ENCODE results near the gene LGALS3BP.
"Not testable (repeated sequence)": the region's sequence is repeated elsewhere in the genome, so short reads cannot be mapped to it uniquely, and the experiment has no call there.

LGALS3BP gene, protein sequence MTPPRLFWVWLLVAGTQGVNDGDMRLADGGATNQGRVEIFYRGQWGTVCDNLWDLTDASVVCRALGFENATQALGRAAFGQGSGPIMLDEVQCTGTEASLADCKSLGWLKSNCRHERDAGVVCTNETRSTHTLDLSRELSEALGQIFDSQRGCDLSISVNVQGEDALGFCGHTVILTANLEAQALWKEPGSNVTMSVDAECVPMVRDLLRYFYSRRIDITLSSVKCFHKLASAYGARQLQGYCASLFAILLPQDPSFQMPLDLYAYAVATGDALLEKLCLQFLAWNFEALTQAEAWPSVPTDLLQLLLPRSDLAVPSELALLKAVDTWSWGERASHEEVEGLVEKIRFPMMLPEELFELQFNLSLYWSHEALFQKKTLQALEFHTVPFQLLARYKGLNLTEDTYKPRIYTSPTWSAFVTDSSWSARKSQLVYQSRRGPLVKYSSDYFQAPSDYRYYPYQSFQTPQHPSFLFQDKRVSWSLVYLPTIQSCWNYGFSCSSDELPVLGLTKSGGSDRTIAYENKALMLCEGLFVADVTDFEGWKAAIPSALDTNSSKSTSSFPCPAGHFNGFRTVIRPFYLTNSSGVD

DNA sequence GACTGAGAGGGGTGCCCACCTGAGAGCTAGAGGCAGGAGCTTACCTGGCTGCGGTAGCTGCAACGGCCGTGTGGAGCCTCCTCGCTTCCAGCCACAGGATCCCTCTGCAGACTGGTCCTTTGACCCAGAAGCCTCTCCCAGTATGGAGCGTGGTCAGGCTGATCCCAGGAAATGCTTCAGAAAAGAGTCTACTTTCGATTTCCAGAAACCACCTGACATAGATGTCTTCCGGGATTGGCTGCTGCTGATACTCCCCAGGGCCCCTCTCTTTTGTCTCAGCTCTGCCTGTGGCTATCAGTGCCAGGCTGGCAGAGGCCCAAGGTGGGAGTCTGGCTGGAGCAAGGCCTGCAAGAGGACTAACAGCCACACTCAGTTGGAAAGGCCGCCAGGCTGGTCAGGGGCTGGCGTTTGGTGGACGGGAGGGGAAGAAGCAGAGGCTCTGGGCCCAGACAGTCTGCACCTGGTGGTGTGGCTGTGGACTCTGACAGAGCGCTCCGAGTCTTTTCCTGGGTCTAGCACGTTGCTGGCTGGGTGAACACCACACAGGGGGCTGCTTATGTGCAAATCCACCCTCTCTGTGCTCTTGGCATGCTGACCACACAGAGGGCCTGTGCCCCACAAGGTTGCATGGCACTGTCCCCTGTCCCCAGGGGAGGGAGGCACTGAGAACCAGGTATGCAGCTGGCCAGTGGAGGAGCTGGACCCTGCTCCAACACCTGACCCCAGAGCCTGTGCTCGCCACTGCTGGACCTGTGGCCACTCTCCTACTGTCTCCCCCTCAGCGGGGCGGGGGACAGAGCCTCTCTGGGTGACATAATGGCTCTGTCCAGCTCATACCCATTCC is at the start of gene LGALS3BP:
Gene LGALS3BP (minus strand): TSS at position 144 of the 844 bp plus-strand sequence. CDS start 2,732 bp downstream, outside the sequence.
- DNase-seq: peak in 49 of 51 donors; percentile 31 to 87 (median 71)

DNA sequence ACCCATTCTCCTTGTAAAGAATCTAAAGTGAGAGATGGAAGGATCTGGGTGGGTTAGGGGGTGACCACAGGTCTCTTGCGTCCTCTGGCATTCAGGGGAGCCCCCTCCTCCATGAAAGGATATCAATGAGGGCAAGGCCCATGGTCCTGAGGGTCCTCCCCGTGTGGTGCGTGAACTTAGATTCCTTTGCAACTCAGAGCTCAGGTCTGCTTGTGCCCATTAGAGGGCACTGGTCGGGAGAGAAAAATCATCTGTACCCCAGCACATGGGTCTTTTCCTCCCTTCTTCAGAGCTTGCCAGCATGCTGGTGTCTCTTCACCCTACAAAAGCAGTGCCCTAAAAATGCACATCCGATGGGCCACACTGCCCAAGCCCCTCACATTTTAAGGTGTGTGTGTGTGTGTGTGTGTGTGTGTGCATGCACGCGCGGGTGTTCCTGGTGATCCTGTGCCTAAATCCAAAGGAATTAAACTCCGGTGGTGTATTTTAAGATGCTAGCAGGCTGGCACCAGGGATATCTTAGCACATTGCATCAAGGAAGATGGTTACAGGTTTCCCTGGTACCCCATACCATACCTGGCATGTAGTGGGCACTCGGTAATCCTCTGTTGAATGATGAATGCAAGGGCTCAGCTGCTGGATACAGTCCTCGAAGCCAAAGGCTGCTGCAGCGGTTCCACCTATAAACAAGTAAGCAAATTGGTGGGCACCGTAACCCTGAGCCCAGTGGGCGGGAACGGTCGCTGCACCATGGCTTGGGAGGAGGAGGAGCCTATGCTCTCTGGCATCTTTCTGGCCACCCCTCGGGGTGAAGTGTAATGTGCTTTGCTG is 49.0 kb upstream of the LGALS3BP start:
- DNase-seq: no peak

DNA sequence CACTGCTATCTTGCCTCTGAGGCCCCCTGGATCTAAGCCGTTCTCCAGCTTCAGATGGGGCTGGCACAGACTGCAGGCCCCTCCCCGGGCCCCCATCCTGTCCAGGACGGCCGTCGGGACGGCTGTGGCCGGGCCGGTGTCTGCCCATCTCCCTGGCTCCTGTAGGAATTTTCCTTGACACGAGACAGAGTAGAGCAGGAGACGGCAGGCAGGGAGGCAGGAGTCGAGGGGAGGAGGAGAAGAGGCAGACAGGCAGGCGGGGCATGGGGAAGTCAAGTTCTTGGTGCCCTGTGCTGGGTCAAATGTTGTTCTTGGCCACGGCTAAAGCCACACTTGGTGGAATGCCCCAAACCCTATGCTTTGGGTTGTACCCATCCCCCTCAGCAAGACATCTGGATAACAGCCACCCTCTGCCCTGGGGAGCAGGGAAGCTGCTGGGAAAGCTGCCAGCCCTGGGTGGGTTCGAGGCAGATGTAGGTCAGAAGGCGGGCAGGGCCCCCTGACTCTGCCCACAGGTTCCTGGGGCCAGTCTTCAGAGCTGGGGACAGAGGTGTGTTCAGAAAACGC is 48.3 kb upstream of the LGALS3BP start:
- no peak for DNase-seq

DNA sequence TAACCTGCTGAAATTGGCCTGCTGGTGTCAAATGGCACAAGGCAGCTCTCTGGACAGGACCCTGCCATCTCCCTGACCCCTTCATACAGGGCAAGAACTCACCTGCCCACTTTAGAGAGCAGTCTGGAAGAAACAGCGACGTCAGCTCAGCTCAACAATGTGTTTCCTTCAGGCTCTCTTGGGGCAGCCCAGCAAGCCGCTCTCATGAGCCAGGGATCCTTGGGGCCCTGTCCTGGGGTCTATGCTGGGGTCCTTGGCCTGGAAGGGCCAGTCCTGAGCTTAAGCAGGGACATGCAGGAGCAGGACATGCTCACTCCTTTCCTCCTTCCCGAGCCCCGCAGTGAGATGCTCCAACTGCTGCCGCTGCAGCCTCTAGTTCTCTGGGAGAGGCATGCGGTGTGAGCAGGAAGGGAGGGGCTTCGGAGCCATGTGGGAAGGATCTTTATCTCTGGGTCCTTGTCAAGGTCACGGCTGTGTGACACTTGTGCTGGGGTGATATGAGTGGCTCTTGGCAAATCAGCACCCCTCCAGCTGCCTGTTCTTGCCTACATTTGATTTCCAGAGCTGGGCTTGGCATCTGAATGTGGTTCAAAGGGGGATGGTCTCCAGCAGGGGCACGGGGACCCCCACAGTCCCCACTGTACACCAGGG is 47.7 kb upstream of the LGALS3BP start:
- DNase-seq: no peak

DNA sequence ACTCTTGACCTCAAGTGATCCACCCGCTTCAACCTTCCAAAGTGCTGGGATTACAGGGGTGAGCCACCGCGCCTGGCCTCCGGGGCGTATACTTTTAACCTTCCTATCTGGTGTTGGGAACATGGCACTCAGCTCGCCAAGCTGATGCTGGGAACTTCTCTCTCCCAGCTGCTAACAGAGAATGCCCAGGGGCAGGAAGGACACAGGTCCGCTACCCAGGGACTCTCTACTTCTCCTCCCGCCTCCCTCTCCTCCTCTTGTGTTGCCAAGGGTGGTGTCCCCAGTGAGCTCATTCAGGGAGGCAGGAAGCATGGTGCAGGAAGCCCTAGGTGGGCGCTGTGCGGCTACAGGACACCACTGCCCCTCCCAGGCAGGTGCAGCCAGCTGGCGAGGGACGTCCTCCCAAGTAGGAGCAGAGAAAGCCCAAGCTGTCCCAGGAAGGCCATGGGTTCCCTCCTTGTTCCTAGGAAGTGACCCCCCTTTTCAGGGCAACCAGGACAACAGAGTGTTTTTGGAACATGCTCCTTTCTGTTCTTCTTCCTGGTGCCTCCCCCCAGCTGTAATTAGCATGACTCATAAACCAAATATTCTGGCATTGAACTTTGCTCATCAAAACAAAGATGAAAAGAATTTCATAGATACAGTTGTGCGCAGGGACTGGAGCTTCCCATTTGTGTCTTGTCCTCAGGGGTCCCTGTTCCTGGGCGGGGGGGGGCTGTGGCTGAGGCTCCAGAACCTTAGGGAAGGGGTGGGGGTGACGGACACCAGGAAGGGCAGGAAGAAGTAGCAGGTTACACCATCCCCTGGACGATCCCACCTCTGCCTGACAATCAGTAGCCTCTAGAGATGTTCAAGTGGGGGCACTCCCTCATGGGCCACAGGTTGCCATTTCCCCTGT is 46.9 kb upstream of the LGALS3BP start:
- no peak for DNase-seq

DNA sequence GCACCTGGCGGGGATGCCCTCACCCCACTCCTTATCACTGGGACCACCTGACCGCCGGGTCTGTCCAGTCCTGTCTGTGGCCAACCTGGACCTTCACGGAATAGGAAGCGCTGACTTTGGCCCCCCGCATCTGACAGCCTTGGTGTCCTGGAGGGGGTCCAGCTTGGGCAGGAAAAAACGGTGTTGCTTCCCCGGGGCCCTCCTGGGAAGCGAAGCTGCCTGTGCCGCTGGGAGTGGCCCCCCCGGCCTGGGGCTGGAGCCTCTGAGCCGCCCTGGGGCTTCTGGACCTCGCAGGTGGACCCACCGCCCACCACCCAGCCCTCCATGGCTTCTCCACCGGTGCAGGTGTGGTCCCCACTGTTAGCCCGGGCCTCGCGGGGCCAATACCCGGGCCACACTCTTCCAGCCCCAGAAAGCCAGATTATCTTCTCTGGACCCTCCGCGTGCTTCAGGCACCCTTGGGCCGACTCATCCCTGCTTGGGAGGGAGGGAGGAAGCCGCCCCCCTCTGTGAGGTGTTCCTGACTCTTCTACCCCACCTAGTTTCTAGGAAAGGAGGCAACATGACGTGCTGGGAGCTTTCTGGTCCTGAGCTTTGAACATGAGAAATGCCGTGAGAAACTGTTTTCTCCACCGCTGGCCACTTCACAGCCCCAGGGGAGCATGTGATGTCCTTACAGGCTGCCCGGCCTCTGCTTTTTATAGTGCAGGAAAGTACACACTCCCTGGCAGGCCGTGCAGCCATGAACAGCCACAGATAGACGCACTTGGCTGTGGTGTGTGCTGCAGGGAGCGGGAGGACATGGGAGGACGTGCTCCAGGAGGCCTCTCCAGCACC is 45.4 kb upstream of the LGALS3BP start:
- peak in 1 of 51 donors; percentile 27 for DNase-seq

DNA sequence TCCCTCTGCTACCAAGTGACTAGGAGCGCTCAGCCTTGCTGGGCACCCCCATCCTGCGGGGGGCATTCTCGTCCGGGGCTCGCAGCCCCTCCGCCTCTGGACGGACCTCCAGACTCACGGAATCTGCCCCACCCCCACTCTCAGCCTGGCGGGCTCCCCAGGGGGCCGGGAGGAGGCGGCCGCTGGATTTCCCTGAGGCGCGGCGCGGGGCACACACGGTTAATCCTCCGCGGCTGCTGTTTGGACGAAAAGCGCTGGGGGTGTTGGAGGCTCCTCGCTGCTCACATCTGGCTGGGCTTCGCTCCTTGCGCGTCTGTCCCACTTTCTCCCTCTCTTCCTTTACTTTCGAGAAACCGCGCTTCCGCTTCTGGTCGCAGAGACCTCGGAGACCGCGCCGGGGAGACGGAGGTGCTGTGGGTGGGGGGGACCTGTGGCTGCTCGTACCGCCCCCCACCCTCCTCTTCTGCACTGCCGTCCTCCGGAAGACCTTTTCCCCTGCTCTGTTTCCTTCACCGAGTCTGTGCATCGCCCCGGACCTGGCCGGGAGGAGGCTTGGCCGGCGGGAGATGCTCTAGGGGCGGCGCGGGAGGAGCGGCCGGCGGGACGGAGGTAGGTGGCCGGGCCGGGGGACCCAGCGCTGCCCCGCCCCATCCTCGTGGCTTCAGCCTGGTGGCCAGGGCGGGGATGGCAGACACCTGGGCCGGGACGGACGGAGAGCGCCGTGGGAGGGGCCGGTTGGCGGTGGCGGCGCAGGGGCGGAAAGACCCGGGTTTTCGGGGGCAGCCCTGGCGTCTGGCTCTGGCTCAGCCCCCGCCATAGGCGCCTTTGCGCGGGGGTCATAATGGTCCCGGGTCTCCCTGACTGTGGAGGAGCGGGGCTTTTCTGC is 44.4 kb upstream of the LGALS3BP start, which contains the start of gene C1QTNF1:
Gene C1QTNF1 (plus strand): TSS at position 284 of the 886 bp plus-strand sequence. CDS start 19,800 bp downstream, outside the sequence.
- DNase-seq: peak in 1 of 51 donors; percentile 17

DNA sequence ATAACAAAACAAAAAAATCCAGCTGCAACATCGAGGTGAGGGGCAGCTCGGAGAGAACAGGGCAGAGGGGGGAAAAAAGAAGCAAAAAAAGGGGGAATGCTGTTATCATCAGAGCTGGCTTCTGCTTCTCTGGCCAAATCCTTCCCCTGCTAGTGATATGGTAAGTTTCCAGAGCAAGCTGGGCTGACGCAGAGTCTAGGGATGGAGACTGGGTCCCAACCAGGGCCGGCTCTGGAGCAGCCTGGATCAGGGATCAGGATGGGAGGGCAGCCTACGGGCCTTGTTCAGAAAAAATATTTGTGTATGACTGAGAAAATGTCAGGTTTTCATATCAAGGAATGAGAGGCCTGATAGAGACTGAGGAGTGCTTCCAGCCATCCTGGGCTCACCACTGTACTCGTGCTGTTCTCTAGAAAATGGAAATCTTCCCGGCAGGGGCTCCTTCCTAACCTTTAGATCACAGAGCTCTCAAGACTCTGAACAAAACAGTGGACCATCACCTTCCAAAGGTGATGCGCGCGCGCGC is 43.5 kb upstream of the LGALS3BP start:
- DNase-seq: no peak

DNA sequence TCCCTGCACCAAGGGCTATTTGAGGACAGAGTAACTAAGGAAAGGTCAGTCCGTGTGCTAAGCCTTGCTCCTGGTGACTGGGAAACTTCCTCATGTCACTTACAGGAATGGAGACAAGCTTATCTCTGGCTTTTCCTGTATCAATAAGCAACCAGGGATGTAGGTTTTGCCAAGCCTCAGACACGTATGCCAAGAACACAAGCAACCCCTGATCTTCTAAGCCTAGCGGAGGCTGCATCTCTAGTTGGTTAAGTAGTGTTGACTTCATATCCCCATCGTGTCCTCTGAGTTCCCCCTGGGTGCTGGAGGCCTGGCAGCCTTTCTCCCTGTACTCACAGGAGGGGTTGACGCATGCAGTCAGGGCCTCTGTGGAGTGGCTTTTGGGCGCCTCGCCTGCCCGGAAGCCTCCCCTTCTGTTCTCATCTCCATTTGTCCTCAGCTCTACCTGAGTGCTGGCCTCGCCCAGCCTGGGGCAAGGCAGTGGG is 42.8 kb upstream of the LGALS3BP start:
- no peak for DNase-seq

DNA sequence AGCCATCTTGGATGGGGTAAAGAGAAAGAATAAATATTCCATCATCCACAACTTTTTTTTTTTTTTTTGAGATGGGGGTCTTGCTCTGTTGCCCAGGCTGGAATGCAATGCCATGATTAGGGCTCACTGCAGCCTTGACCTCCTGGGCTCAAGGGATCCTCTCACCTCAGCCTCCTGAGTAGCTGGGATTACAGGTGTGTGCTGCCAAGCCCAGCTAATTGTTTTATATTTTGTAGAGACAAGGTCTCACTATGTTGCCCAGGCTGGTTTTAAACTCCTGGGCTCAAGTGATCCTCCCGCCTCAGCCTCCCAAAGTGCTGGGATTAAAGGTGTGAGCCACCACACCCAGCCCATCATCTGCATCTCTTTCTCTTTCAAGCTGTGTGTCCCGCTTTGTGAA is 42.2 kb upstream of the LGALS3BP start:
- DNase-seq: not testable (repeated sequence)

DNA sequence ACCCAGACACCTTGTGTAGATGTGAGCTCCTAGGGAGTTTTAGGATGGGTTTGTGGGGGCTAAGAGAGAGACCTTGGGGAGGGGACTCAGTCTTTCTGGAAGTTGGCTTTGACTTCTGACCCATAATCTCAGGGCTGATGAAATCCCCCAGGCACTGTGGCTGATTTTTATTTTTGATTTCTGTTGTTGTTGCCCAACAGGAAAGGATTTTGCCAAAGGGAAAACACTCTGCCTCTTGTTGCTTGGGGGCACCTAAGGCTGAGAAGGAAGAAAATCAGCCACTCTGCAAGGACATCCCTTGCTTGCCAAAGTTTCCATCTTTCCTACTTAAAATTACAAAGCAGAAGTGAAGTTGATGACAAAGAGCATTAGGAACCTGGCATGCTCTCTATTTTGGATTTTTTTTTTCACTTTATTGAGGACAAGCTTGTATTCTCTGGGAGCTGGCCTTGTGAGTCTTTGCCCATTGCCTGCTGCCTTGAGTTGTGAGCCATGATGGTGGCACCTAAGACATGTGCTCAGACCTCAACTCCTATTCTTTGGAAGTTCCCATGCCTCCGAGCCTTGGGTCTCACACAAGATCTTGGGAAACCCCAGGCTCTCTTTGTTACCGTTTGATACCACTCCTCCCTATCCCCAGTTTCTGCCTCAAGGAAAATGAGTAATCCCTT is 41.0 kb upstream of the LGALS3BP start:
- DNase-seq: no peak

DNA sequence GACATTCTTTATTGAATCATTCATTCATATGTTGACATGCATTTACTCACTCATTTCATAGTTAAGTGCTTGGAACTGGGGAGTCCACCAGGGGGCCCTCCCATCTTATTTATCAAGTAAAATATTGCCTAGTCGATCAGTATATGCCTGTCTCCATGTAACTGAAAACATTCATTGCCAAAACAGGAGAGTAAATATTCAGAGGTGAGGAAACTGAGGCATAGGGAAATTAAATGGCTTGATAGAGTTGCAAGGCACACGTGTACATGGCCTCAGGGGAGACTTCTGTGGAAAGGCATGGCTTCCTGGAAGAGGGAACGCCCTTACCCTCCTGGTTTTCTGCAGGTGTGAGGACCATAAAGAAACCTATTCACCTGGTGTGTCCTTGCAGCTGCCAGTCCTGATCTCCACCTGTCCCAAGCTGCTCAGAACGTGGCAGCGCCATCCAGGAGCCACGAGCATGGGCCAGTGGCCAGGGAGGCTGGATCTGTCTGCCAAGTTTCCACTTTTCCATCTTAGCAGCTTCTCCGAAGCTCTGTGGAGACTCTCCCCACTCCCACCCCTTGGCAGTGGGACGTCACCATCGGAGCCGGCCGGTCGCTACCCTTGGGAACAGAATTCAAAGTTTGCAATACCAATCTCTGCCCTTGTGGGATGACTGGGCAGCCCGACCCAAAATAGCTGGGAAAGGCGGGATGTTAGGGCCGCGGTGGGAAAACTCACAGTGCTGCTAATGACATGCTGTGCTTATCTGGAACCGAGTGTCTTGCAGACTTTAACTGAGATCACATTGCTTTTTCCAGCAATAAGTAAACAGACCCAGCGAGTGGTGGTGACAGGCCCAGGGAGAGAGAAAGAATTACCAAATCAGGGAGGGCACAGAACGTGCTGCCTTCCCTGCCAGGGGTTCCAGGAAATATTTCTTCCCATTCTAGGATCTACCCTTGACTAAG is 40.2 kb upstream of the LGALS3BP start:
- peak in 11 of 51 donors; percentile 27 to 55 (median 37) for DNase-seq

DNA sequence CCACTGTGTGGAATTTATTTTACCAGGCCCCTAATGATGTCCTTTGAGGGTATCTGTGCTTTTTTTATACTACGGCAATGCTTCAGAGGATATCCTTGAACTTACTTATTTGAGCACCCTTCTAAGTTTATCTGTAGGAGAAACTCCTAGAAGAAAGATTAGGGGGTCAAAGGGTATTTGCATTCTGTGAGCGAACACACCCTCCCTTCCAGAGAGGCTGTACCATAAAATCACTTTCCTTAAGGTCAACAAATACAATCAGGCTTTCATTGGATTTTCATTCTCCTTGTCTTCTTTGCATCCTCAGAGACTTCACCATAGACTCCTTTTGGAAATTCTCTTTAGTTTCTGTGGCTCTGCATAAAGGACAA is 39.5 kb upstream of the LGALS3BP start:
- no peak for DNase-seq

DNA sequence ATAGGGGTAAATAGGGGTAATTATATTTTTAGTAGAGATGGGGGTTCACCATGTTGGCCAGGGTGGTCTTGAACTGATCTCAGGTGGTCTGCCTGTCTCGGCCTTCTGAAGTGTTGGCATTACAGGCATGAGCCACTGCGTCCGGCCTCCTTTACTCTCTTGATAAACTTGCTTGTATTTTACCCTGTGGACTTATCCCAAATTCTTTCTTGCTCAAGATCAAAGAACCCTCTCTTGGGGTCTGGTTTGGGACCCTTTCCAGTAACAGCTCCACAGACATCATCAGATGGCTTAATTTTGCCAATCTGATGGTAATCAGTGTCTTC is 38.6 kb upstream of the LGALS3BP start:
- no peak for DNase-seq

All from hypothalamus (tissue), 51 donors.